Activated T-cell treated with anti-CD3 and anti-CD28 coated beads, Interleukin-2, amount 50 U/mL, for 24 hours (primary cell): ENCODE results near the gene CLIC5.
"Not testable (repeated sequence)": the region's sequence is repeated elsewhere in the genome, so short reads cannot be mapped to it uniquely, and the experiment has no call there.

Experiments
- DNase-seq: peaks from one replicate; pipeline ENCODE4 v3.0.0-alpha.2; 2020
- H3K27ac Mint-ChIP-seq: 2 replicates; pipeline ENCODE4 v1.8.0; 2020; ENCODE audit warnings: mild to moderate bottlenecking, mixed read lengths
- H3K27me3 Mint-ChIP-seq: 2 replicates; pipeline ENCODE4 v1.8.0; 2020; ENCODE audit warnings: mixed read lengths
- H3K36me3 Mint-ChIP-seq: 2 replicates; pipeline ENCODE4 v1.8.0; 2020; ENCODE audit warnings: low read depth, mixed read lengths
- H3K4me1 Mint-ChIP-seq: 2 replicates; pipeline ENCODE4 v1.8.0; 2020; ENCODE audit warnings: low read depth, mixed read lengths
- H3K4me3 Mint-ChIP-seq: 2 replicates; pipeline ENCODE4 v1.8.0; 2020; ENCODE audit warnings: mild to moderate bottlenecking, moderate library complexity, mixed read lengths
- H3K9me3 Mint-ChIP-seq: 2 replicates; pipeline ENCODE4 v1.8.0; 2020; ENCODE audit warnings: mixed read lengths

CLIC5 gene

DNA sequence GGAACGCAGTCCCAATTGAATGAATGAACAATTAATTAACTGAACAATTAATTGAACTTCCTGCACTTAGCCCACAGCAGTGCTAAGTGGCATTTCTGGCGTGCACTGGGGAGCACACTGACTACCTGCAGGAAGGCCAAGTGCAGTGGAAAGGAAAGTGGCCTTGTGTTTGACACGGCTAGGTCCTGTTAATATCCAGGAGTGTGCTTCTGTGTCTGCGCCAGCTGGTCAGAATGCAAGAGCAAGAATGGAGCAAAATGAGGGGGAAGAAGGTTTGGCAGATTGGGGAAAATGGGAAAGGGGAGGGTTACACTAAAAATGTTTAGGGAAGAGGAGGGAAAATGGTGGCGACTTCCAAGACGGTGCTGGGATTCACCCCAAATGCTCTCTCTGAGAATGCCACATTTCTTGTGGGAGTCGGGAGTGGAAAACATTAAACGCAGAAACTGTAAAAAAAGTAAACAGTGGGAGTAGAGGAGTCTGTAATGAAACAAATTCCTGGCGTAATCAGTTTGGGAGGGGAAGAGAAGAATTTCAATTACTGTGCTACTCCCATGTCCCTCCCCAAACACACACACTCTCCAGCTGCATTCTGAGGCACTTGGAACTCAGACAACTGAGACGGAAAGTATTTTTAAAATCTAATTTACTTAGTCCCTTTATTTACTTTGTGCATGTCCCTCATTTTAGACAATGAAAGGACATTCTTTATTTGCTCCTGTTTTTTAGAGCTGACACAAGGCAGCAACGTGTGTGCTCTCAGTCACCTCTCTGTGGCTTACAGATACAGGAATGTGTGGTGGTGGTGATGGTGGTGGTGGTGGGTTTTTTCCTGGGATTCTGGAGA lies 64.1 kb downstream of the CLIC5 start:
- Mint-ChIP-seq H3K27ac (no peak overlapping the region), H3K27me3 (no peaks in the 10 kb centered on the region), H3K4me3 (no peak overlapping the region), H3K36me3 (peaks cover 4% of the 10 kb centered on the region), H3K4me1 (no peaks in the 10 kb centered on the region), H3K9me3 (no peaks in the 10 kb centered on the region)
- no peak for DNase-seq

DNA sequence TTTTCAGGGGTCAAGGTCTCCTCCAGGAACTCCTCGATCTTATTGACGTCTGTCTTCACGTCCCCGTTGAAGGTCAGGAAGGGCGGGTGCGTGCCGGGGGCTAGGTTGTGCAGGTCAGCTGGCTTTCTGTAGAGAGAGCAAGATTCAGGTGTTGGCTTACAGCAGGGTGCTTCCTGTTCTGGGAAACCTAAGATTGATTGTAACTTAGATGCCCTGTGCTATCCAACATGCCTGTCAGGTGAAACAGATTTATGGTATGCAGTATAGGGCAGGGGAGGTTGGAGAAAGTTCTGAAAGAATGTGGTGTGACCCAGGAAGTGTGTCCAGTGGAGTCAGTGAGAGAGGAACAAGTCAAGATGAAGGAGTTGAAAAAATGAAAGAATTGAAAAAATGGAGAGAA lies 66.4 kb downstream of the CLIC5 start:
- Mint-ChIP-seq H3K4me3 (no peak overlapping the region), H3K27ac (no peak overlapping the region), H3K27me3 (no peaks in the 10 kb centered on the region), H3K9me3 (no peaks in the 10 kb centered on the region), H3K36me3 (peaks cover 4% of the 10 kb centered on the region), H3K4me1 (no peaks in the 10 kb centered on the region)
- DNase-seq = no peak

DNA sequence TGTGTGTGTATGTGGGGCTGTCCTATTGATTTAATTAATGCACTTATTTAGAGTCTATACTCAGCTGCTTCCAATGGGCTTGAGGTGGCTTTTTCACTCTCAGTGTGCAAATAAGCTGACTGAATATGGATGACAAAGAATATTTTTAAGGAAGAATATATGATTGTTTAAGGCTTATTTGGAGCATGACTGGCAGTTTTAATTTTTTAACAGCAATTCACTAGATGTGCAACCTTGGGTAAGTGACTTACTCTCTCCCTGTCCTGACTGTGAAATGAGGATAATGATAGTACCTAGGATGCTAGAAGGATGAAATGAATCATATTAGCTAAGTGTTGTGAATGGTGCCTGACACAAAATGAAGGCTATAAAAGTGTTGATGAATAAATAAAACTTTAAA lies 67.9 kb downstream of the CLIC5 start:
- H3K9me3 Mint-ChIP-seq = no peaks in the 10 kb centered on the region
- no peaks in the 10 kb centered on the region for H3K27me3 Mint-ChIP-seq
- H3K4me3 Mint-ChIP-seq = no peak overlapping the region
- DNase-seq = no peak
- peaks cover 4% of the 10 kb centered on the region for H3K36me3 Mint-ChIP-seq
- no peak overlapping the region for H3K27ac Mint-ChIP-seq
- no peaks in the 10 kb centered on the region for H3K4me1 Mint-ChIP-seq

DNA sequence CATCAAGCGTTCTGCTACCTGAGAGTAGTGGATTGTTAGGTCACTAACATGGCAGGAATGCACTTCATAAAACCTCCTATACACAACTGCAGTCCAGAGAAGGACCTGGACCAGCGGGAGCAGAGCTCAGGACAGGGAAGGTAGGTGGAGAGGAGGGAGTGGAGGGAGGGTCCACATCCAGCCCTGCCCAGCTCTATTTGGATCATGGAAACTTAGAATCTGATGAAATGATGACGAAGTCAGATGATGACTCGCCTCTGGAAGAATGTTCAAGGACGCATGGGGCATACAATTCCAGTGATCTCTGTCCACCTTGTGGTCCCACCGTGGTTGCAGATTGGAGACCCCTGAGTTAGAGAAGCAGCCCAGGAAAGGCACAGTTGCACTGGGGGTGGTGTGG lies 68.8 kb downstream of the CLIC5 start:
- Mint-ChIP-seq H3K4me3 (no peak overlapping the region), H3K36me3 (peaks cover 2% of the 10 kb centered on the region), H3K27me3 (no peaks in the 10 kb centered on the region), H3K27ac (no peak overlapping the region), H3K9me3 (no peaks in the 10 kb centered on the region), H3K4me1 (no peaks in the 10 kb centered on the region)
- no peak for DNase-seq

DNA sequence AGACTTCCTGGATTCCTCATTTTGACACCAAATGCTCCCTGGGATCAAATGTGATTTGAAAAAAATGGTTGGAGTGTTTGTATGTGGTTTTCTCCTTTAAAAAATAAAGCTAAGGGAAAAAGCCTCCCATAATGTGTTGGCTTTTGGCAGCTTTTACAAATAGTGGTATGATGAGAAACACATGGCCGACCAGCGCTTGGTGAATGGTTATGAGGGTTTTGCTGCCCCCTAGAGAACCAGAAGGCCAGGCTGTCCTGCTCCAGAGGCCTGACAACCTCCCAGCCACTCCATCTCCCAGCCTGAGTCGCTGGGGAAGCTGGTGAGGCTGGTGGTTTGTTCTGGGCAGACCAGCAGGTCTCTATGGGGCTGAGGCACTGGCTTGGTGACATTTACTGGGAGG lies 69.3 kb downstream of the CLIC5 start:
- H3K36me3 Mint-ChIP-seq = peaks cover 2% of the 10 kb centered on the region
- no peaks in the 10 kb centered on the region for H3K4me1 Mint-ChIP-seq
- no peaks in the 10 kb centered on the region for H3K27me3 Mint-ChIP-seq
- no peak overlapping the region for H3K27ac Mint-ChIP-seq
- no peak for DNase-seq
- H3K9me3 Mint-ChIP-seq = no peaks in the 10 kb centered on the region
- H3K4me3 Mint-ChIP-seq = no peak overlapping the region

DNA sequence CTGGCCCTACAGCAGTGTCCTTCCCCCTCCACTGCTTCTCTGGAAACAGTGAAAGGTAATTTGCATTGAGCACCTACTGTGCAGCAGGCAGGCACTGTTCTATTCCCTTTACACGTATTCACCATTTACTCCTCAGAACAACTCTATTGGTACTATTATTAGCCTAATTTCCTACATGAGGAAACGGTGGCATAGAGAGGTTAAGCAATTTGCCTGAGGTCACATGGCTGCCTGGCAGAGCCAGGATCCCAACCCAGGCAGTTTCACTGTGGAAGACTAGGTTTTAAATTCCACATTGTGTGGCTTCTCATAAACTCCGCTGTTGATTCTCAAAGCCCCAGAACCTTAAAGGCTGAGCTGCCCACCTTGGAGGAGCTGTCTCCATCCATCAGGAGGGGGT lies 72.7 kb downstream of the CLIC5 start:
- no peak for DNase-seq
- Mint-ChIP-seq H3K27me3 (no peaks in the 10 kb centered on the region), H3K9me3 (no peaks in the 10 kb centered on the region), H3K27ac (no peak overlapping the region), H3K4me1 (peaks cover 2% of the 10 kb centered on the region), H3K4me3 (no peak overlapping the region), H3K36me3 (no peaks in the 10 kb centered on the region)

DNA sequence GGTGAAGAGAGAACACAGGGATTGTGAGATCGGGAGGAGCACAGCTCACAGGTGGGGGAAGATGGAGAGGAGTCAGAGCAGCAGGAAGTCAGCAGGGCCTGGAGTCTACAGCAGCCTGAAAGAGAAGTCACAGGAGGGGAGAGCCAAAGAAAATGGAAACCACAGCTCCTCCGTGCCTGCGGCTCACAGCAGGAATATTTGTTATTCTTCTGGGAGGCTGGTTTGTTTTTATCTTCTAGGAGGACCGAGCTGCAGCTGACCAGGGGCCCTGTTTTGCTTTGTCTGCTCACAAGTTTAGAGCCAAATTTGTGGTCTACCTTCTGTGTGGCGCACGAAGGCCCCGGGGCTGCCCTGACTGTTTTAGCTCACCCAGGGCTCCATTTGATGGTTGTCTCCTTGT lies 81.8 kb downstream of the CLIC5 start:
- H3K4me3 Mint-ChIP-seq = no peak overlapping the region
- no peaks in the 10 kb centered on the region for H3K27me3 Mint-ChIP-seq
- no peak overlapping the region for H3K27ac Mint-ChIP-seq
- H3K9me3 Mint-ChIP-seq = no peaks in the 10 kb centered on the region
- no peak for DNase-seq
- no peaks in the 10 kb centered on the region for H3K36me3 Mint-ChIP-seq
- H3K4me1 Mint-ChIP-seq = peaks cover 7% of the 10 kb centered on the region

DNA sequence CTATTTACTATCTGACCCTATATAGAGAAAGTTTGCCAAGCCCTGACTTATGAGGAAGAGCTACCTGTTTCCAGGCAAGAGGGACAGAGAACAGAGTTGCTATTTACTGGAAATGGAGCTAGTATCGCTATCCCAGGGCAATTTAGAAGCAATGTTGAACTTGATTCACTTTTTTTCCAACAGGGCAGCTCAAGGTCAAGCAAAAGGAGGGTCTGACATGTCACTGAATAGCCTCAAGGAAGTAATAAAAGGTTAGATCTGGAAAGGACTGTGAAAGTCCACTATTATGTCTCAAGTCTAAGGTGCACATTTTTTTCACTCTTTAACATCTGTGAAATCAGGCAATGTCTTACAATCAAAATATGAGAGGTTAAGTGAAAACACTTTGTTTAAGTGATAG lies 84.4 kb downstream of the CLIC5 start:
- H3K36me3 Mint-ChIP-seq = no peaks in the 10 kb centered on the region
- no peak for DNase-seq
- H3K9me3 Mint-ChIP-seq = no peaks in the 10 kb centered on the region
- no peak overlapping the region for H3K27ac Mint-ChIP-seq
- no peaks in the 10 kb centered on the region for H3K27me3 Mint-ChIP-seq
- peaks cover 24% of the 10 kb centered on the region for H3K4me1 Mint-ChIP-seq
- H3K4me3 Mint-ChIP-seq = no peak overlapping the region

DNA sequence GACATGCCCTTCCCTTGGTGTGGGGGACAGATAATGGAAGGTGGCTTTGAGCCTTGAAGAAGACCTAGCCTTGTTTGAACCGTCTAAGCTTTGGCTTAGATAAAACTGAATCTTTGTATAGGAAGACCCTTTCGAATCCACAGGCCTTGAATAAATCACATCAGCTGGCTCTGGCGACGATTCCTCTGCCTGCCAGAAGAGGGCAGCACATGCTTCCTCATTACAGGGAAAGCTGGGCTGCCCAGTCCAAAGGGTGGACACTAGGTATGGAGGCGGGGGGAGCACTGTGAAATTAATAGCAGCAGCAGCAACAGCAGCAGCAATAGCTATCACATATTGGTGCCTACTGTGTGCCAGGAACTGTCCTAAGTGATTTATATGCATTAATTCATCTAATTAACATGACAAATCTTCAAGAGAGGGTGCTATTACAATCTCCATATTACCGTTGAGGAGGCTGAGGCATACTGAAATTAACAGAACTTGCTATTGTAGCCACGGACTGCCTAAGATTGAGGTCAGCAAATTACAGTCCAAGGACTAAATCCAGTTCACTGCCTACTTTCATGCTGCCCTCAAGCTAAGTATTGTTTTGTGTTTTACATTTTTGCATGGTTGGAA lies 85.1 kb downstream of the CLIC5 start:
- no peaks in the 10 kb centered on the region for H3K36me3 Mint-ChIP-seq
- H3K27ac Mint-ChIP-seq = no peak overlapping the region
- no peaks in the 10 kb centered on the region for H3K27me3 Mint-ChIP-seq
- H3K4me3 Mint-ChIP-seq = no peak overlapping the region
- H3K9me3 Mint-ChIP-seq = no peaks in the 10 kb centered on the region
- peak; percentile 69 for DNase-seq
- peaks cover 28% of the 10 kb centered on the region for H3K4me1 Mint-ChIP-seq

DNA sequence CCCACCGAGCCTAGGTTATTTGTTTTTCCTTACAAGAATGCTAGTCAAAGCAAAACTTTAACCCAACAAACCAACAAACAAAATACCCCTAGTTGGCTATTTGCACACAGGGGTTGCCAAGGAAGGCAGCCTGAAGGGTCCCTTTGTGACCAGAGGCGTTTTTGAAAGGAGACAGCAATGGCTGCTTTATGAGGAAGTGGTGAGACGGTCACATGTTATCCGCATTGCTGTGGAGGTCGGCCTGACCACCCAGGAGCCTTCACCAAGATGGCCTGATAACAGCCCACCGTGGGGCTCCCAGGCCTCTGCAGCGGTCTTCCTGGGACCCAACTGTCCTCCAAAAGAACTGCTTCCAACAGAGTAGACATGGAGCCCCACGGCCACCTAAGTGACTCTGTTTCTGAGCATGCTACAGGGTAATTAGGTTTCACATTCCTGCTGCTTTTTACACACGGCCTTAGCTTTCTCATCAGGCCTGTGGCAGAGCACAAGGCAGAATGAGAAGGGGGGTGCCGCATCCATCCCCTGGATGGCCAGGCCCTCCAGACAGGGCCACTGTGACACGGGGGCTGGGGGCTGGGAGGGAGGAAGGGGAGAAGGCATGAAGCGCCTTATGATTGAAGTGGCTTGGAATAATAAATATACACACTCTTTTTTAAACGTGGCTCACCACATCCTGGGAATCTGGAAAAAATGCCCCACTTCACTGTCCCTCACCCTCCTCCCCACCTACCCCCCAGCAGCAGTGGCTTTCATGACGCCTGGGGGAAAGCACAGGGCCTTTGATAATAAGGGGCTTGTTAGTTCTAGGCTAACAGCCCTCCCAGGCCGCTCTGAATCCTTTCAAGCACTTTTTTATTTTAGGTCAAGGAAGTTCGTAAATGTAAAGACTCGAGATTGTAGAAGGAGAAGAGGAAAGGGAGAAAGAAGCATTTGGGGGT lies 86.0 kb downstream of the CLIC5 start:
- Mint-ChIP-seq H3K4me3 (no peak overlapping the region), H3K9me3 (no peaks in the 10 kb centered on the region), H3K4me1 (peaks cover 33% of the 10 kb centered on the region), H3K27me3 (no peaks in the 10 kb centered on the region), H3K36me3 (no peaks in the 10 kb centered on the region), H3K27ac (no peak overlapping the region)
- DNase-seq = no peak

DNA sequence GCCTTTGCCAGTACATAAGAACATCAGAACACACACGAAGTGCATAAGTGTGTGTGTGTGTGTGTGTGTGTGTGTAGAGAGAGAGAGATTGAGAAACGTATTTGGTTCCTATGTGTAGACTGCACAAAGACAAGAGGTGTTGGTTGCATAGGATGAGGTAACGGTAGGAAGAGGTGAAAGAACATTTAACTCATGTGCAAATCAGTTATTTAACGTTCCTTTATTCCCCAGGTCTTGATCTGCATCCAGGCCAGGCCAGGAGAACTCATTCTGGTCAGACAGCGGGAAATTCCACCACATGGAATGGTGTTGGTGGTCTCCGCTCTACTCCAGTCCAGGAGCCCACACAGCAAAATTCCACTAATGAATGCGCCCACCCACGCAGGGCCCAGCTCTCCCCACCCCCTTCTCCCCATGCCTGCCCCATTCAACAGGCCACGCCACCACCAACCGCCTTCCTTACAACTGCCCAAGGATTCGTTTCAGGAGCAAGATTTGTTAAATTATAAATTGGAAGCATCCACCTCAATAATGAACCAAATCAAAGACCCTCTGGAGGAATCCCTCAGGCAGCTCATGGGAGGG lies 86.8 kb downstream of the CLIC5 start:
- no peaks in the 10 kb centered on the region for H3K27me3 Mint-ChIP-seq
- no peak overlapping the region for H3K4me3 Mint-ChIP-seq
- no peaks in the 10 kb centered on the region for H3K9me3 Mint-ChIP-seq
- peak overlapping the region; percentile 11 for H3K27ac Mint-ChIP-seq
- no peak for DNase-seq
- no peaks in the 10 kb centered on the region for H3K36me3 Mint-ChIP-seq
- peaks cover 42% of the 10 kb centered on the region for H3K4me1 Mint-ChIP-seq

DNA sequence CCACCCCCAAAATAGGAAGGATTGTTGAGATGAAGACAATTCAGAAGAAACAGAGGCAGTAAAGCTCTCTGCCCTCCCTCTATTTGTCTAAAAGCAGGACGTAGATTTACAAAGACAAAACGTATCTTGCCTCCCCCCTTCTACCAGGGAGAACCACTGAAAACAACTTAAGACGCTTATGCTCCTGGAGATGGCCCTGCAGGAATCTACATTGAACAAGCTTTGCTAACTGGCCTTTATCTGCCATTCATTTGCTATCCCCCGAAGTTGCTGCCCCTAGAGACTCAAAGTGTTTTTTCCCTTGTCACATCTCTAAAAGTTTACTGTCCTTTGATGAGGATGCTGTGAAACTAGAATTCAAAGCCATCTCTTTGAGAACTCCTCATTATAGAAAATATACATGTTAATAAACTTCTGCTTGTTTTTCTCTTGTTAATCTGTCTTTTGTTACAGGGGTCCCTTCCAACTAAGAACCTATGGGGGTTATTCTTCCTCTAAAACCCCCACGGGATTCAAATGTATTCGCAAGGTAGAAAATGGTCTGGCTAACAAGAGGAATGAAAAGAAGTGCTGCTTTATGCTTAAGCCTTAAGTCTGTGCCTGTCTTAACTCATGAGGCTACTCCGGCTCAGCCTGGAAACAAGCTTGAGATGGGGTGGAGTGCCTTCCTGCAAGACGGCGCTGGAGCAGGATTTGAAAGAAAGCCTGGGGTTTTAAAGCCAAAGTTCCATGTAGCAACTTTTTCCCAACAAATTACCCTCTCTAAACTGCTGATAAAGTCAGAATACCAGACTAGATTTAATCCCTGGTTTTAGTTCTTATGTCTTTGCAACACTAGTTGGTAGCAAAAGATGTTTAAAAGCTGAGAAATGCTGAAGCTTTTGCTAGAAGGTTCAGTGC lies 88.0 kb downstream of the CLIC5 start:
- H3K27me3 Mint-ChIP-seq = no peaks in the 10 kb centered on the region
- H3K36me3 Mint-ChIP-seq = no peaks in the 10 kb centered on the region
- no peak overlapping the region for H3K27ac Mint-ChIP-seq
- DNase-seq = no peak
- no peaks in the 10 kb centered on the region for H3K9me3 Mint-ChIP-seq
- H3K4me1 Mint-ChIP-seq = peaks cover 53% of the 10 kb centered on the region
- no peak overlapping the region for H3K4me3 Mint-ChIP-seq

DNA sequence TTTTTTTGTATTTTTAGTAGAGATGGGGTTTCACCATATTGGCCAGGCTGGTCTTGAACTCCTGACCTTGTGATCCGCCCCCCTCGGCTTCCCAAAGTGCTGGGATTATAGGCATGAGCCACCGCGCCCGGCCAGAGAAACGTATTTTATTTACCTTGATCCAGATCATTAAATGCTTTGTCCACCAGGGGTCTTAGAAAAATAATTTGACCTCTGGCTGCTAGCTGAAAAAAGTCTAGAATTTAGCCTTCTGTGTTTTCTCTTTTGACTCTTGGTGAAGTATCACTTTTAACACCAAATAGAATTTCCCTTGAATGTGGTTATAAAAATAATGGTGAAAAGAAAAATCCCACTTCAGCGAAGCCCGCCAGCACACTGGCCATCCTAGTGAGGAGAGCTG lies 89.2 kb downstream of the CLIC5 start:
- H3K4me1 Mint-ChIP-seq = peaks cover 66% of the 10 kb centered on the region
- H3K9me3 Mint-ChIP-seq, DNase-seq, H3K36me3 Mint-ChIP-seq, H3K4me3 Mint-ChIP-seq, H3K27ac Mint-ChIP-seq, H3K27me3 Mint-ChIP-seq: not testable (repeated sequence)
